AG08395 (cell line): ENCODE results near the gene RABGAP1.

Experiments
- DNase-seq: peaks from one replicate; pipeline ENCODE4 v3.0.0; 2012; ENCODE audit warnings: mixed read lengths, low spot score

Gene RABGAP1

GRCh38 chr9:123048748-123049147 is 107.9 kb downstream of the RABGAP1 start:
- peak; percentile 26 for DNase-seq

DNA sequence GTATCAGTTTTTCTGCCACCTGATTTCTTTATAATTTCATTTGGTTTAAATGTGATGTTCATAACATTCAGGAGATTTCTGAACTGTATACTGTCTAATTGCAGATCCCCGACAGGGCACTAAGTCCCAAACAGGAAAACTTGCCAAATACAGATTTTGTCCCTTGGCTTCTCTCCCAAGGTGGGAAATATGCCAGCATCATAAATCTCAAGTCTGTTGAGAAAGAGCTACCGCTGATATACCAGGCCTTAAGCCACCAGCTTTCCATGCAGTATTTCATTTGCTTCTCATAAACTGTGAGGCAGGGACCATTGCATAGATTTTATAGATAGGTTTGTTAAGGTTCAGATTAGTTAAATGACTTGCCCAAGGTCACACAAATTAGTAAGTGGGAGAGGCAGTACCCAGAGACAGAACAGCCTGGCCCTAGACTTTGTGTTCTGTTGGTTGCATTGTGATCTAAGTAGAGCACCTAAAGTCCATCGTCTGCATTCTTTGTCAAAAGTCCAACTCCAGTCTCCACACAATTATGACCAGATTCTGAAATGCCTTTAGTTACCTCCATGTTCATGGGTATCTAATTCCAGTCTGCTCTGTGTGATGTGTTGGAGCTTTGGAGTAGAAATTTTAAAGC is 108.9 kb downstream of the RABGAP1 start:
- peak; percentile 35 for DNase-seq

DNA sequence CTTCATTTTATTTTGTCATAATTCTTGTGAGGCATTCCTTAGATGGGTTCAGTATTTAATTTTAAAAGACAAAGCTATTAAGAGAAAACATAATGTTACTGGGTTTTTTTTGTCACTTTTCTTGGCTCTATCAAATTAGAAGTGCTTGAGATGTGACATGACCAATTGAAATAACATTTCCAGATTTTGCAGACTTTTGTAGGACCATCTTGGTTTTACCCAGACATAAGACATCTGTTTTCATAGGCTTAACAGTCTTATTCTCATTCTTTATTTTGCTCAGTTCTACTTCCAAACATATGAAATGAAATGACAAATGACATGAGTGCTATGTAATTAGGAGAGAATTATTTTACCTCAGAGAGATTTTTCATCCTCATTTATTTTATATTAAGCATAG is 112.2 kb downstream of the RABGAP1 start:
- DNase-seq, result no peak

DNA sequence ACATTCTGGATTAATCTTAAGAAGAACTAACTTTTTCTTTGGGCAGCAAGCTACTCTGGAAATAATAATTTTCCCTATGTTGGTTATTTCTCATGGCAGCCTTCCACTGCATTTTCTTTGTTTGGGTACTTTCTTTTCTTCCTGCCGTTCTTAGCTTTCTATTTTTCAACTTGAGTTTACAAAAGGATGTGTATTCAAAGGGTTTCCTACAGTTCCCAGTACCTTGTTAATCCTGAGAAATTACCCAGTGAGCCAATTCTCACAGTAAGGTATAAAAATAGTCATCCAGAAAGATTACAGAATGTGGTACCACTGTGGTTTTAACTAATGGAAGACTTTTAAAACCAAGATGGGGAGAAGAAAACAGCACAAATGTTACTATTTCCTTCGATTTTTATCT is 112.9 kb downstream of the RABGAP1 start:
- DNase-seq, result no peak

DNA sequence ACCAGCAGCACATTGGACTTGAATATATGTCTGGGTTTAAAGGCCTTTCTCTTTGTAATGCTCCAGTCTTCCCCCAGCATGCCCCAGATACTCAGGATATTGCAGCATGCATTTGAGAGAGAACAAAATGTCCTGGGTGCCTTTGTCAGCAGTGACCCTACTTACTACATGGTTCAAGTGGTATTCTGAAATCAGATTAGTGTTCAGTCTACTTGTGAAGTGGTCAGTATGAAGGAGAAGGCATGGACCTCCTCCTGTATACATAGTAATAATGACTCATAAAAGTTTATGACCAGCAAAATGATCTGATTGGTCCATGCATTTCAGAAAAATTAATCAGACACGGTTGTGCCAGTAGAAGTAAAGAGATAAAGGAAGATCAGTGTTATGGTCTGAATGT is 118.0 kb downstream of the RABGAP1 start:
- DNase-seq, result no peak

GRCh38 chr9:123059472-123060220 is 118.8 kb downstream of the RABGAP1 start:
- no peak for DNase-seq

- no peak for DNase-seq
These were observed 120.4 kb downstream of the RABGAP1 start for GRCh38 chr9:123061216-123061615.

GRCh38 chr9:123062351-123063176 is 121.7 kb downstream of the RABGAP1 start:
- no peak for DNase-seq

DNA sequence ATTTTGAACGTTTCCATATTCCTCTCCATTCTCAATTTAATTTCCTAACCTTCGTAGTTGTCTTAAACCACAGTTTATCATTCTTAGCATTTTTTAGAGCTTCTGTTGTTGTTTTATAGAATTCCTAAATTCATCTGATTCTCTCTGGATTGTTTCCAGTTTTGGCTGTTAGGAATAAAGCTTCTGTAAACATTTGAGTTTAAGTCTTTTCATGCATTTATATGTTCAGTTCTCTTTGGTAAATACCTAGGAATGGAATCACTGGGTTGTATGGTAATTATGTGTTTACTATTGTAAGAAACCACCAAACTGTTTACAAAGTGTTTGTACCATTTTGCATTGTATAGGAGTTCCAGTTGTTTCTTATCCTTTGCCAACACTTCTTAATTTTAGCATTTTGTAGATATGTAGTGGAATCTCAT is 122.4 kb downstream of the RABGAP1 start:
- DNase-seq, result peak; percentile 33

- no peak for DNase-seq
These were observed 123.1 kb downstream of the RABGAP1 start for GRCh38 chr9:123063896-123064295.

DNA sequence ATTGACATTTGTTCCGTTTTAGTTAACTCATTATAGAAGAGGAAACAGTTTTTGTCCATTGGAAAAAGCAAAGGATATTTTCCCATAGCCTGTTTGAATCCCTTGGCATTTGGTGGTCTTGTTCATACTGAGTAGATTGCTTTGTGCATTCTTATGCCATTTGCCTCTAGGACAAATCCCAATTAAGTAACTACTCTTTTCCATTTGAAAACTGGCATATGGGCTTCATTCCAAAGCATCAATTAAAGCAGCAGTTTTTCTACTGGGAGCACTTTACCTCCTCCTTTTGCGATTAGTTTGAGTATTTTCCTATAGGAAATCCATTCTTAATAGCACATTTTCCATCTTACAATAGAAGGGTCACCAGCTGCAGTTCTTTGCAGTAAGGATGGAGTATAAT is 123.9 kb downstream of the RABGAP1 start:
- no peak for DNase-seq

GRCh38 chr9:123065196-123065595 is 124.4 kb downstream of the RABGAP1 start:
- DNase-seq, result no peak

- DNase-seq, result no peak
These were observed 126.3 kb downstream of the RABGAP1 start for GRCh38 chr9:123067136-123067535.

DNA sequence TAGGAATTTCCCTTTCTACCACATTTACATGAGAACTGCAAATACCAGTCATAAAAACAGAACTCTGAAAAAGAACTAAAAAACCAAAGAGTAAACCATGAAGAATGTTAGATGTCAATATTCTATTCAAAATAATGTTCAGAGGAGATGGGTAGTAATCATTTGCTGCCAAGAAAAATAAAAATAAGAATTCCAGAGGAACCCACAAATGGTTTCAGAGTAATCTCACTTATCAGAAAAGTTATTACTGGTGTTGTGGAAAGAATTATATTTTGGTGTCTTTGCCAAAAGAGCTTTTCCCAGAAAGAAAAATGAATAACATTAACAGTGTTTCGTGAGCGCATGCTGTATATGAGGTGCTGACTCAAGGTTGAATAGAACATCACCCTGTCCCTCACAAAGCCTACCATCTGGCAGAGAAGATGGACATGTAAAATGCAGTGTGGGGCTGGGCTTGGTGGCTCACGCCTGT is 128.2 kb downstream of the RABGAP1 start:
- peak; percentile 78 for DNase-seq

- no peak for DNase-seq
These were observed 129.4 kb downstream of the RABGAP1 start for GRCh38 chr9:123070198-123070597.

GRCh38 chr9:123072407-123072995 is 131.7 kb downstream of the RABGAP1 start:
- no peak for DNase-seq

GRCh38 chr9:123073441-123073840 is 132.6 kb downstream of the RABGAP1 start:
- DNase-seq, result no peak

- peak; percentile 72 for DNase-seq
These were observed 133.2 kb downstream of the RABGAP1 start for GRCh38 chr9:123073991-123074422.

DNA sequence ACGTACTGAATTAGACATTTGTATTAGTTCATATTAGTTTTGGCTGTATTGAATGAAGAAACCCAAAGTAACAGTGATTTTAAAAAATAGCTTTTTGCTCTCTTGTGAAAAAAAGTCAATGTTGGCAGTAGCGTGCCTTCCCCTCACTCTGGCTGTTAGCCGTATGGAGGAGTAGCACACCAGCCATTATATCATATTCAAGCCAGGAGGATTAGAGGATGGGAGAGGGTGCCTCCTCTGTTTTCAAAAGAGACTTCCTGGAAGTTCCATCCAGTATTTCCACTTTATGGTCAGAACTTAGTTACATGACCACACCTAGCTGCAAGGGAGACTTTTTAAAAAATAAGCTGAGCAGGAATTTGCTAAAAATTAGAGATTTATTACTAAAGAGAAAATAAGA is 133.8 kb downstream of the RABGAP1 start:
- DNase-seq, result no peak

DNA sequence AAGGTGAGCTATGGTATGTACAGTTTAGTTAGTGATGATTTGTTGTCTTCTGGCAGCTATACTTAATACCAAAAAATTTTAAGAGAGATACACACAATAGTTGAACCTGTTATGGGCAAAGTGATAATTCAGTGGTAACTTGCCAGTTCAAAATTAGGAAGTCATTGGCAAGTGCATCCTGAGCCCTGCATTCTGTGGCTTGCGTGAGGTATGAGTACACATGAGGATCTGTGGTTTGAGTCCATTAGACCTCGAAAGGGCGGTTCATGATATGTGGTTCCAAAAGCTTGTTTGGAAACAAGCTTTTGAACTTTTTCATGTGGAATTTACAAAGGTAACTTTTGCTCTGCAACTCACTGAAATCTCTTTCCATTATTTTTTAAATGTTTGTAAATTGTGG is 139.6 kb downstream of the RABGAP1 start:
- no peak for DNase-seq

GRCh38 chr9:123081824-123082223 is 141.0 kb downstream of the RABGAP1 start:
- peak; percentile 43 for DNase-seq

- DNase-seq, result no peak
These were observed 142.9 kb downstream of the RABGAP1 start for GRCh38 chr9:123083680-123084079.
